Tibial nerve (tissue), 4 donors: ENCODE measurements around the gene ADGRG6. TPM values are rescaled to one million over a fixed set of nuclear protein-coding genes. Genes with fewer than 3 reads are reported as not detected.

Source experiments
- DNase-seq, 2 donors: peaks; one replicate each; pipeline ENCODE4 v3.0.0-alpha.2; 2019; ENCODE audit warnings: low spot score in 2 of 2
- H3K27ac ChIP-seq, 4 donors: fragments of 200-600 bp; sonication (generic) in 3 of 4; one replicate each; pipeline ENCODE4 v1.5.1; 2017 to 2019; ENCODE audit warnings: mild to moderate bottlenecking in 1 of 4
- H3K27me3 ChIP-seq, 2 donors: fragments of 200-600 bp; sonication (generic) in 1 of 2; one replicate each; pipeline versions ENCODE4 v1.5.1 to v1.6.0; 2017 to 2019
- H3K36me3 ChIP-seq, 3 donors: fragments of 200-600 bp; sonication (generic); one replicate each; pipeline ENCODE4 v1.5.1; 2018 to 2019
- H3K4me1 ChIP-seq, 4 donors: fragments of 200-600 bp; sonication (generic) in 3 of 4; one replicate each; pipeline ENCODE4 v1.5.1; 2017 to 2019
- H3K4me3 ChIP-seq, 4 donors: fragments of 200-600 bp; sonication (generic) in 3 of 4; one replicate each; pipeline ENCODE4 v1.5.1; 2017 to 2019; ENCODE audit warnings: mild to moderate bottlenecking in 1 of 4, moderate library complexity in 1 of 4
- H3K9me3 ChIP-seq, 4 donors: fragments of 200-600 bp; sonication (generic) in 3 of 4; one replicate each; pipeline ENCODE4 v1.5.1; 2017 to 2019
- CTCF ChIP-seq, 5 experiments: fragments of 200-600 bp in 3 of 5; fragments of 450-650 bp in 2 of 5; sonication (generic) in 3 of 5; IDR thresholded peaks; one replicate each; pipeline ENCODE4 v1.5.1; 2016 to 2019; ENCODE audit warnings: antibody characterized with exemption in 5 of 5, mild to moderate bottlenecking in 3 of 5, moderate library complexity in 2 of 5
- EP300 ChIP-seq, 2 donors: sonication (generic); formaldehyde crosslinking; IDR thresholded peaks; one replicate each; pipeline ENCODE4 v1.6.1; 2017; ENCODE audit warnings: antibody characterized with exemption in 2 of 2, mild to moderate bottlenecking in 1 of 2
- POLR2A ChIP-seq, 2 donors: fragments of 450-650 bp; IDR thresholded peaks; one replicate each; pipeline ENCODE4 v1.6.1; 2017; ENCODE audit warnings: antibody characterized with exemption in 2 of 2, mild to moderate bottlenecking in 2 of 2, moderate library complexity in 2 of 2
- WGBS, 2 donors: methylation state at CpG; one replicate each; pipeline ENCODE4 v1.1.5; 2018; 5-methylcytosine and 5-hydroxymethylcytosine counted together
- total RNA-seq, 4 donors: library from RNA; depleted of rRNA; stranded (reverse); fragments of >200 nt; gene quantifications; one replicate each; pipeline ENCODE4 v1.1.0, GENCODE V29; 2016

ADGRG6 gene
- total RNA-seq, 4 donors from 2014 or later, result 35.4 to 59.9 (median 39.1) TPM

GRCh38 chr6:142385352-142385751, 83.5 kb downstream of the ADGRG6 start:
- Histone ChIP-seq H3K9me3 (no peaks in the 10 kb centered on the region), H3K36me3 (no peaks in the 10 kb centered on the region), H3K4me3 (no peak overlapping the region), H3K27me3 (no peaks in the 10 kb centered on the region), H3K27ac (peak overlapping the region in 3 of 4 donors; percentile 44 to 76 (median 50)), H3K4me1 (peaks cover 0 to 22% (median 2%) of the 10 kb centered on the region in 4 donors)
- TF ChIP-seq POLR2A (IDR thresholded peaks at IDR 0.05), result no peak
- no peak for TF ChIP-seq EP300 (IDR thresholded peaks at IDR 0.05)
- TF ChIP-seq CTCF (IDR thresholded peaks at IDR 0.05), result no peak
- 71% methylated on average over 2 of the region's 2 CpGs for WGBS, 2 donors
- no peak for DNase-seq

DNA sequence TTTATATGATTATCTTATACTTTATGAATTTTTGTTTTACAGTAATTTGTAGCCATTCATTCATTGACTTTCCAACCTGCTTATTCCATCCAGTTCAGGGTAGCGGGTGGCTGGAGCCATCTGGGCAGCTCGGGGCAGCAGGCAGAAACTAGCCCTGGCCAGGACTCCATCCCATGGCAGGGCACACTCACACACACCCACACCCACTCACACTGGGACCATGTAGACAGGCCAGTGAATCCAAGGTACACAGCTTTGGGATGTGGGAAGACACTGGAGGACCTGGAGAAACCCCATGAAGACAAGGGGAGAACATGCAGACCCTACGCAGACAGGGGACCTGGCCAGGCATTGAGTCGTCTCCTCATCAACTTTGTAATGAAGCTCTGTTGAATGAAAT, 84.8 kb downstream of the ADGRG6 start:
- Histone ChIP-seq H3K27ac (no peak overlapping the region), H3K36me3 (no peaks in the 10 kb centered on the region), H3K4me3 (no peak overlapping the region), H3K27me3 (no peaks in the 10 kb centered on the region), H3K9me3 (no peaks in the 10 kb centered on the region), H3K4me1 (peaks cover 0 to 22% (median 2%) of the 10 kb centered on the region in 4 donors)
- 95 to 97% methylated on average over 4 of the region's 4 CpGs for WGBS, 2 donors
- no peak for DNase-seq
- TF ChIP-seq EP300 (IDR thresholded peaks at IDR 0.05) (no peak), POLR2A (IDR thresholded peaks at IDR 0.05) (no peak), CTCF (IDR thresholded peaks at IDR 0.05) (no peak)

- TF ChIP-seq EP300 (IDR thresholded peaks at IDR 0.05), result no peak
- no peak for TF ChIP-seq POLR2A (IDR thresholded peaks at IDR 0.05)
- peak; percentile 50 to 81 (median 61) for TF ChIP-seq CTCF (IDR thresholded peaks at IDR 0.05)
- no peaks in the 10 kb centered on the region for H3K9me3 ChIP-seq
- no peak overlapping the region for H3K4me3 ChIP-seq
- H3K4me1 ChIP-seq, result peaks cover 0 to 22% (median 2%) of the 10 kb centered on the region in 4 donors
- WGBS, 2 donors, result 12 to 17% methylated on average over 4 of the region's 4 CpGs
- H3K36me3 ChIP-seq, result no peaks in the 10 kb centered on the region
- DNase-seq, result no peak
- no peak overlapping the region for H3K27ac ChIP-seq
- no peaks in the 10 kb centered on the region for H3K27me3 ChIP-seq
Measured at GRCh38 chr6:142387997-142388815, 86.4 kb downstream of the ADGRG6 start.

GRCh38 chr6:142395266-142395665, 93.5 kb downstream of the ADGRG6 start:
- H3K4me3 ChIP-seq, result no peak overlapping the region
- 89 to 94% methylated on average over 3 of the region's 3 CpGs for WGBS, 2 donors
- H3K4me1 ChIP-seq, result no peaks in the 10 kb centered on the region
- no peaks in the 10 kb centered on the region for H3K27me3 ChIP-seq
- no peaks in the 10 kb centered on the region for H3K36me3 ChIP-seq
- no peak for DNase-seq
- no peak for TF ChIP-seq EP300 (IDR thresholded peaks at IDR 0.05)
- TF ChIP-seq POLR2A (IDR thresholded peaks at IDR 0.05), result no peak
- no peak for TF ChIP-seq CTCF (IDR thresholded peaks at IDR 0.05)
- H3K9me3 ChIP-seq, result no peaks in the 10 kb centered on the region
- no peak overlapping the region for H3K27ac ChIP-seq

DNA sequence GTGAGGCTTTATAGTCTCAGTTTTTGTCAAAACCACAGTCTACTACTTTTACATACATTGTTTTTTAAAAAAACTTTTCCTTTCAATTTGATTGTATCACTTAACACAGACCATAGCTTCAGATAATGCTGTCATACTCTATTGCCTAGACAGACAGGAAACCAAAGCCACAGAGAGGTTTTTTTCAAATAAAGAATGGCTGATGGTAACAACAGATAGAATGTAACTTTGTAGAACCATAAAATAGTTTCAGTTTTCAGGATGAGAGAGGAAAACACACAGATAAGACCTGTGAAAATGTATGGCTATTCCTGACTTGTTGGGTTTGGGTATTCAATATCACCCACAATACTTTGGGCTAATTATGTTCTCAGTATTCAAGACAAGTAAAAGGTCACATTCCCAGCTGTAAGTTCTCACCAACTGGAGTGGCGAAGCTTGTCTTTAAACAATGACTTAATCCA, 94.0 kb downstream of the ADGRG6 start:
- TF ChIP-seq EP300 (IDR thresholded peaks at IDR 0.05) (no peak), CTCF (IDR thresholded peaks at IDR 0.05) (no peak)
- peaks cover 0 to 1% (median 0%) of the 10 kb centered on the region in 3 donors for H3K36me3 ChIP-seq
- no peak for DNase-seq
- H3K4me1 ChIP-seq, result no peaks in the 10 kb centered on the region
- no peak overlapping the region for H3K27ac ChIP-seq
- H3K9me3 ChIP-seq, result no peaks in the 10 kb centered on the region
- WGBS, 2 donors, result 62 to 84% methylated on average over 1 of the region's 1 CpG
- no peak overlapping the region for H3K4me3 ChIP-seq
- H3K27me3 ChIP-seq, result no peaks in the 10 kb centered on the region
